Pancreas (tissue), 8 donors: ENCODE data around the gene CFC1. TPM values are rescaled to one million over a fixed set of nuclear protein-coding genes. Genes with fewer than 3 reads are reported as not detected.

Experiments used
- polyA plus RNA-seq, 2 donors: library from polyadenylated mRNA; stranded (reverse); fragments of 200-250 nt; gene quantifications; one replicate each; pipeline ENCODE4 v1.2.3, GENCODE V29; 2013
- total RNA-seq, 6 donors: library from RNA; stranded (reverse); fragmentation: NEBNext Ultra II Directional in 4 of 6; extraction: Animal tissue kit (Norgen Biotek cat#: 25700) in 4 of 6; gene quantifications; one replicate each; pipeline versions ENCODE4 v1.2.1 to v1.2.4, GENCODE V29; 2021 to 2023
- donor health status: healthy with polysubstance abuse.
- donor health status: DM: no; HTN: no; CAD: no; lungs with moderate emphysema.
- donor health status: DM: no; HTN: no; CAD: no.
- donor health status: Bipolar disorder and iron deficiency.
- donor health status: DM: yes; HTN: yes; CAD: no.
- donor health status: DM: no; HTN: no; CAD: no.
- donor health status: DM: no; HTN: no; CAD: no.
- donor health status: DM: yes; HTN: yes; CAD: no.

Gene CFC1
- total and polyA plus RNA-seq, 8 donors = 3.0 to 385 (median 21.1) TPM

Other genes starting within 250 kb of the CFC1 start
- gene PTPN18, start 243.5 kb downstream of the CFC1 start, total RNA-seq = 10 to 100 TPM; 37.0 to 60.8 (median 40.9) TPM
- 10 to 100 TPM; 65.7 to 87.0 TPM for gene PTPN18, start 243.5 kb downstream of the CFC1 start, polyA plus RNA-seq
- gene POTEI, start 90.2 kb downstream of the CFC1 start, total RNA-seq = under 1 TPM; 0.08 to 0.24 (median 0.11) TPM
- under 1 TPM; 0.26 to 0.30 TPM for gene POTEI, start 90.2 kb downstream of the CFC1 start, polyA plus RNA-seq
- under 1 TPM in 1 of 6 donors, not detected in 5; 0.55 TPM for gene CFC1B, start 78.4 kb downstream of the CFC1 start, total RNA-seq
- gene CFC1B, start 78.4 kb downstream of the CFC1 start, polyA plus RNA-seq = 1 to 10 TPM; 1.7 to 3.1 TPM
- under 1 TPM in 2 of 6 donors, not detected in 4; 0.06 TPM for gene POTEJ, start 11.9 kb upstream of the CFC1 start, total RNA-seq
- gene POTEJ, start 11.9 kb upstream of the CFC1 start, polyA plus RNA-seq = under 1 TPM; 0.07 to 0.19 TPM
- gene GPR148, start 129.5 kb upstream of the CFC1 start, total RNA-seq = under 1 TPM; 0.14 to 0.52 (median 0.22) TPM
- 1 to 10 TPM in 1 of 2 donors, under 1 TPM in 1; 0.61 to 1.2 TPM for gene GPR148, start 129.5 kb upstream of the CFC1 start, polyA plus RNA-seq
- gene AMER3, start 156.0 kb upstream of the CFC1 start, total RNA-seq = 1 to 10 TPM in 1 of 6 donors, under 1 TPM in 5; 0.25 to 1.6 (median 0.51) TPM
- 1 to 10 TPM in 1 of 2 donors, under 1 TPM in 1; 0.99 to 2.1 TPM for gene AMER3, start 156.0 kb upstream of the CFC1 start, polyA plus RNA-seq
- 10 to 100 TPM; 16.3 to 24.1 (median 18.5) TPM for gene ARHGEF4, start 237.3 kb upstream of the CFC1 start, total RNA-seq
- 10 to 100 TPM; 31.6 to 58.2 TPM for gene ARHGEF4, start 237.3 kb upstream of the CFC1 start, polyA plus RNA-seq